Stimulated activated CD8-positive, alpha-beta memory T cell treated with anti-CD3 and anti-CD28 coated beads, Interleukin-15, amount 100 ng/mL, for 24 hours (primary cell): Measurements from ENCODE around the gene CAMK2N1.

ENCODE experiments used
- DNase-seq: peaks from one replicate; pipeline ENCODE4 v3.0.0-alpha.2; 2020; ENCODE audit warnings: low read depth

Gene CAMK2N1

DNA sequence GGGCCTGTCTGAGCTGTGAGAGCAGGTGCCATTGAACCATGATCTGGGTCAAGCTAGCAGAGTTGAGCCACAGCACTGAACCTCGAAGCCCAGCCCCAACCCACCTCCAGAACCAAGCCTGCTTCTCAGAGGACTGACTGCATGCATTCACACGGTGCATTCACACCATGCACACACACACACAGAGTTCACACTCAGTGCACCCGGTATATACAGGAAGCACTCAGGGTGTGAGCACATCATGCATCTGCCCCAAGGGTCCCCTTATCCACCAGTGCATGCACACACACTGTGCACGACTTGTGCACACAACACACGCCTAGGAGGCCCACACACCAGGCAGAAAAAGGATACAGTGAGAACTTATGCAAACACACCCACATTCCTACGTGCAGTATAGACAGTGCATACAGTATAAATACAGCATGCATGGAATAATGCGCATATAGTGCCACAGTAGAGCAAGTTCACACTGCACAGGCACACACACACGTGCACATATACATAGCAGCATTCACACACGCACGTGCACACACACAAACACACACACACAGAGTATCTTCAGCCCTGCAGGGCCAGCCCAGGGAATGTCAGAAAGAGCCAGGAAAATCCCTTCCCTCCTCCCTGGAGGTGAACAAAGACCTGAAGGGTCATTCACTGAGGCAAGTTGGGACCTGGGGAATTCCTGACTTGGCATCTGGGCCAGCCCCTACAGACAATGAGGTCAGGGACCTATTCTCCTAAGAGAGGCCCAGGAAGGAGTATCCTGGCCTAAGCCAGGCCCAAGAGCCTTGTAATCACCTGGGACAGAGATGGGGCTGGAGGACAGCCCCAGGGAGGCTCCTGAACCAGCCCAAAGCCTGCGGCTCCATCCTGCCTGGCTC is 42.1 kb downstream of the CAMK2N1 start:
- no peak for DNase-seq

DNA sequence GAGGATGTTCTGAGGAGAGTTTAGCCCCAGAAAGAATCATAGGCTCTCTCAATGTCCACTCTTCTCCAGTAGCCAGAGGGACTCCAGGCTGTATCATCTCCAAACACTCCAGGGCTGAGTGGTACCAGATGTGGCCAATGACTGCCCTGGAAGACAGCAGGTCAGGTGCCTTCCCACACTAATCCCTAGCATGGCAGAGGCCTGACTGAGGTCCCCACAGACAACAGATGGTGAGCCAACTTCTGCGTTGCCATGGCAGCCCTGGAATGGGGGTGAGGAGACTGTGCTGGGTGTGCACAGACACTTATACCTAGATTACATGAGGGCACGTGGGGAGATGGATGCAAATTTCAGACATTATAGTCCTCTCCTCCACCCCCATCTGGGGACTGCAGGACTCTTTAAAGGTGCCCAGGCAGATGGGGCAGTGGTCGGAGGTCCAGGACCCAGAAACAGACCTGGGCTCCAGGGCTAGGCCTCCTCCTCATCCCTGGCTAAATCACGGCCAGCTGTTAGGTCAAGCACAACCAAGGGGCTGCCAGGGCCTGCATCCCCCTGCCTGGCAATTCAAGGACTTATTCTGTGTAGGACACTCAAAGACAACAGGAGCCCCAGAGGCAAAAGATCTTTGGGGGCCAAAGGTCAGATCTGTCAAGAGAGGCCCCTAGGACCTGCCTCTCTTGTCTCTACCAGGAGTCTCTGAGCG is 42.9 kb downstream of the CAMK2N1 start:
- DNase-seq = no peak

DNA sequence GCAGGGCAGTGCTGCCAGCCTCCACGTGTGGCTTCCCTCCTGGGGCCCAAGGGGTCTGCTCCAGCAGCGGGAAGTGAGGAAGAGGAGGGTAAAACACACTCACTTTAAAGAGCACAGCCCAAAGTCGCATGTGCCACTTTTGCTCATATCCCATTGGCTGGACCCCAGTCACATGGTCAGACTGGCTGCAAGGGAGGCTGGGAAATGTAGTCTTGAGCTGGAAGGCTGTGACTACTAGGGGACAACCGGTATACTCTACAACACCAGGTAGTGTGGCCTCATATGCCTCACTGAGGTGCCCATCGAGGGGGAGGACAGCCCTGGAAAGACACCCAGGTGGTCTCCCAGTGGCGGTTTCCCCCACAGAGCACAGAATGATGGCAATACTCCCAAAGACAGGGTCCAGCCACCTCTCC is 45.2 kb downstream of the CAMK2N1 start:
- no peak for DNase-seq

DNA sequence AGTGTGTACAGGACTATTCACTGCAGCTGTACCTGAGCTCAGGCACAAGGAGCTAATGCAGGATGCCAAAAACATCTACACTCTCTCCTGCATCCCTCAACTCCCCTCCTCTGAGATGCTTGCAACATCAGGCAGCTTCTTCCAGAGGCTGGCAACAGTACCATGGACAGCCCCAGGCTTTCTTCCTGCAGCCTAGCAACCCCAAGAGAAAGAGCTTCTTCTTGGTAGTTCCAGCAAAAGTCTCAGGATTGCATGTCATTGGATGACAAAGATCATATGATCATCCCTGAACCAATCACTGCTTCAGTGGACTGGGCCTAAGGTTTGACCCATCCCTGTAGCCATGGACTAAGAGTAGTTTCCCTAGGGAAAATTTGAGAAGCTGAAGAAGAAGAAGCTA is 46.7 kb downstream of the CAMK2N1 start:
- no peak for DNase-seq

DNA sequence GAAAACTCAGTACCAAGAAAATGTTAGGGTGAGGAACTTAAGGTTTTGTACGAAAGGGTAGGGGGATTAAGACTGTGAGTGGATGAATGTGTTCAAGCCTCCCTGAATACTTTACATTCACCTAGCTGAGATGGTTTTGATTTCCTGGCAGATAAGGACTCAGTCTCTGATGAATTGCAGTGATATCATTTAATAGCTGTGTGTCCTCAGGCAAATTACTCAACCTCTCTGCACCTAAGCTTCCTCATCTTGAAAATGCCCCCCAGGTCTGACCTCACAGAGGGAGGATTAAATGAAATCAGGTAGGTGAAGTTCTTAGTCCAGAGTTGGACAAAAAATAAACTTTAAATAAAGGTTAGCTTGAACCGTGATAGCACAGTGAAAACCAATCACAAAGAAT is 48.4 kb downstream of the CAMK2N1 start:
- DNase-seq = no peak

DNA sequence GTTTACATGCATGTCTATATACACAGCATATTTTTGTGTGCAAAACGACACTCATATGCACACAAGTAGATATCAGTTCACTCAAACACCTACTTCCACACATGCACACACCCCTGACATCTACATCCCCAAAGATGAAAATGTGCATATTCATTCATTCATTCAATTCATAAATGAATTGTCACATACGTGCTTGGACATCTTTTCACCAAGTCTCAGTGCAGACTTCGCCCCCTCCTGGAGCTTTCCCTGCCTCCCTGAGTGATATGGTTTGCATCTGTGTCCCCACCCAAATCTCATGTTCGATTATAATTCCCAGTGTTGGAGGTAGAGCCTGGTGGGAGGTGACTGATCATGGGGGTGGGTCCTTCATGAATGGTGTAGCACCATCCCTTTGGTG is 53.1 kb downstream of the CAMK2N1 start:
- DNase-seq = no peak
